D721Med (cell line): Measurements from ENCODE around the gene TPRN.
"Not testable (repeated sequence)": the region's sequence is repeated elsewhere in the genome, so short reads cannot be mapped to it uniquely, and the experiment has no call there.

ENCODE experiments used
- DNase-seq: peaks from one replicate; pipeline ENCODE4 v3.0.0; 2011; ENCODE audit warnings: low spot score; ENCODE audit not compliant: insufficient read length
- FAIRE-seq: peaks from 2 replicates; lab custom pipeline; 2011; peaks lifted over from hg19 to GRCh38; lab: Jason Lieb, UNC
- CTCF ChIP-seq: IDR thresholded peaks from 2 replicates; pipeline ENCODE4 v1.5.1; 2012; ENCODE audit warnings: mild to moderate bottlenecking, control low read depth; ENCODE audit not compliant: insufficient read depth; ENCODE audit errors: missing control alignments

Gene TPRN

DNA sequence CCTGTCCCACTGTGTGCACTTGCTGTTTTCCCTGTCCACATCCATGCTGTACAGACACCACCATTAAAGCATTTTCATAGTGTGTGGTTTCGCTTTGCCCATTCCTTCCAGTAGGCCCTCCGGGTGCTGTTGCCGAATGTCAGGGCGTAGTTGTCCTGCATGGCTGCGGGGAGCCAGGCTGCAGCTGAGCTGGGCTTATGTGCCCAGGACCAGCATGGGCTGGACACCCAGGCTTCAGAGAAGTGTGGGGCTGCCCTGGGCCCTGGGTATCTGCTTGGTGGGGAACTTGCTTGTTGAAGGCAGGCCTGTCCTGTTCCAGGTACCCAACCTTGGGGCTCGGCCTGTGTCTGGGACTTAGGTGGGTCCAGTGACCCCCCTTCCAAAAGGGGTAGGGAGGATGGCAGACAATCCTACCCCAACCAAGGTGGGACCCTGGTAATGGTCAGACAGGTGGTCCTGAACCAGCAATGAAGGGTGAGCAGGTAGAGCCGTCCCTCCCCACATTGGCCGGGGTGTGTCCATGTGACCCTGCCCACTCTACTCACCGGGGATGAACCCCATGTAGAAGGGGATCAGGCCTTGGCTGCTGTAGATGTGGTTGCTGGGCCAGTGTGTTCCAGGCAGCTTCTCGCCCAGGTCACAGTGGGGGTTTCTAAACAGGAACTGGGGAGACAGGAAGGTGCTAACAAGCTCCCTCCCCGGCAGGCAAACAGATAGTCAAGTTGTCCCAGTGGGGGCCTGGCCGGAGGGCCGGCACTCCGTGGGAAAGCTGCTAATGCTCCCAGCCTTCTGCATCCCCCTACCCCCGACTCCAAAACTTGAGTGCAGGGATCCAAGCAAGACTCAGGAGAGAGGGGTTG lies 43.3 kb upstream of the TPRN start:
- no peak for TF ChIP-seq CTCF
- no peak for DNase-seq
- FAIRE-seq = no peak

DNA sequence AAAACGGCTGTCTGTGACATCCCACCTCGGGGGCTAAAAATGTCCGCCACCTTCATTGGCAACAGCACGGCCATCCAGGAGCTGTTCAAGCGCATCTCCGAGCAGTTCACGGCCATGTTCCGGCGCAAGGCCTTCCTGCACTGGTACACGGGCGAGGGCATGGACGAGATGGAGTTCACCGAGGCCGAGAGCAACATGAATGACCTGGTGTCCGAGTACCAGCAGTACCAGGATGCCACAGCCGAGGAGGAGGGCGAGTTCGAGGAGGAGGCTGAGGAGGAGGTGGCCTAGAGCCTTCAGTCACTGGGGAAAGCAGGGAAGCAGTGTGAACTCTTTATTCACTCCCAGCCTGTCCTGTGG lies 42.7 kb upstream of the TPRN start:
- FAIRE-seq, DNase-seq: not testable (repeated sequence)

GRCh38 chr9:137242269-137243203 lies 42.0 kb upstream of the TPRN start:
- FAIRE-seq (no peak), DNase-seq (no peak)
- TF ChIP-seq CTCF = no peak

DNA sequence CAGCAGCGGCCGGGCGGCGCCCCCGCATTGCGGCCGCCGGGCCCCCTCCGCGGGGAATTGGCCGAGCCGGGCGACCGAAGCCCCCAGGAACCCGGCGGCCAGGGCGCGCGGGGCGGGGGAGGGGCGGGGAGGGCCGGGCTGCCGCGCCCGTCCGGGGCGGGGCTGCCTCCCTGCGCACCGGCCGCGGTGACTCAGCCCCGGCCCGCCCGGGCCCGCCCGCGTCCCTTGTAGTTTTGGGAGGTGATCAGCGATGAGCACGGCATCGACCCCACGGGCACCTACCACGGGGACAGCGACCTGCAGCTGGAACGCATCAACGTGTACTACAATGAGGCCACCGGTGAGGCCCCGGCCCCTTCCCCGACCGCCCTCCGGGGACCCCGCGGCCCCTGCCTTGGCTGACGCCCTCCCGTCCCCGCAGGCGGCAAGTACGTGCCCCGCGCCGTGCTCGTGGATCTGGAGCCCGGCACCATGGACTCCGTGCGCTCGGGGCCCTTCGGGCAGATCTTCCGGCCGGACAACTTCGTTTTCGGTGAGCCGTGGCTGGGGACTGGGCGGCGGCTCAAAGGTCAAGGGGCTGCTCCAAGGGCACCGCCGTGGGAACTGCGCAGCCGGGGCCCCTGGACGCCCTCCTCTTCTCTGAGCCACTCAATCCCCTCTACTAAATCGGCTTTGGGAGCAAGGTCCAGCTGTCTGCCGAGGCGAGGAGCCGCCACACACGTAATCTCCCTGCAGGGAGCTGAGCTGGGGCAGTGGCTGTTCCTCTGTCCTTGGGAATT lies 41.1 kb upstream of the TPRN start:
- no peak for DNase-seq
- no peak for FAIRE-seq
- no peak for TF ChIP-seq CTCF

- FAIRE-seq (peak; percentile 81), DNase-seq (peak; percentile 96)
- TF ChIP-seq CTCF = no peak
These were observed 40.4 kb upstream of the TPRN start, which contains the start of gene TUBB4B for GRCh38 chr9:137240841-137241489. Gene TUBB4B, plus strand, starts transcription at chr9:137241287. Its CDS starts 74 bp downstream, at chr9:137241361.

DNA sequence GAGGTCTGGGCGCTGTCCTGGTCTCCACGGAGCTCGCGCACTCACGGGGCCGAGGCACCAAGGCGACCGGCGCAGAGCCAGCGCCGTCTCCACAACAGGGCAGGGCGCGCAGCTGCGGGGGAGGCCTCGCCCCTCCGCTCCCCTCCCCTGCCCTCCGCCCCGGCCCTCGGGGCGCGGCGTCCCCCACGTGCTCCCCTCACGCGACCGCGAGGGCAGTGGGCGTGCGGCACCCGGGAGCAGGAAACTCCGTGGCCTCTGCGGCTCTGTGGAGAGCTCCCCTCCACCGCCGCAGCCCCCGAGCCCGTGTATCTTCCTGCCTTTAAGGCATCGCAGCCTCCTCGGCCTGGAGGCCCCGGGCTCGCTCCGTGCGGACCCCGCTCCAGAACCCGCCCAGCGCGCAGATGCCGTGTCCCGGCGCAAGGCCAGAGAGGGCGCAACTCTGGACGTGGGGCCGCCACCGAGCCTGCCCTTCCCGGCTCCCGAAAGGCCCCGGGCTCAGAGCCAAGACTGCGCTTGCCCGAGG lies 39.8 kb upstream of the TPRN start:
- FAIRE-seq (no peak), DNase-seq (no peak)
- peak; percentile 3 for TF ChIP-seq CTCF

DNA sequence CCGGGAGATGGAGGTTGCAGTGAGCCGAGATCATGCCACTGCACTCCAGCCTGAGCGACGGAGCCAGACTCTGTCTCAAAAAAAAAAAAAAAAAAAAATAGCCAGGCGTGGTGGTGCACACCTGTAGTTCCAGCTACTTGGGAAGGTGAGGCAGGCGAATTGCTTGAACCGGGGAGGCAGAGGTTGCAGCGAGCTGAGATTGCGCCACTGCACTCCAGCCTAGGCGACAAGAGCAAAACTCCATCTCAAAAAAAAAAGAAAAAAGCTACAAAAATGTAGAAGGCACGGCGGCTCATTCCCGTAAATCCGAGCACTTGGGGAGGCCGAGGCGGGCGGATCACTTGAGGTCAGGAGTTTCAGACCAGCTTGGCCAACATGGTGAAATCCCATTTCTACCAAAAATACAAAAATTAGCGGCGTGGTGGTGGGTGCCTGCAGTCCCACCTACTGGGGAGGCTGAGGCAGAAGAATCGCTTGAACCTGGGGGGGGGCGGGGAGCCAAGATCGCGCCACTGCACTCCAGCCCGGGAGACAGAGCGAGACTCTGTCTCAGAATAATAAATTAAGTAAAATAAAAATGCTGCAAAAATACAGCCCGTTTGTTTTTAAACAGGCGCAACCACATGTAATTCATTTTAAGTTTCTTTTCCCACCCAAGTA lies 39.1 kb upstream of the TPRN start:
- DNase-seq, FAIRE-seq: not testable (repeated sequence)
